ENCODE results near the gene NCAPG2.

Gene NCAPG2

GRCh38 chr7:158607563-158607962 is 97.0 kb downstream of the NCAPG2 start:
- no peak overlapping the region for H3K4me3 ChIP-seq (ENCODE audit: low read depth in 1 of 5, low read length in 5 of 5)
- H3K9ac ChIP-seq (ENCODE audit: low read length in 5 of 5), result no peak overlapping the region
- H3K27ac ChIP-seq (ENCODE audit: low read depth, low read length), result no peak overlapping the region
- peaks cover 0 to 7% (median 0%) of the 10 kb centered on the region in 5 donors for H3K36me3 ChIP-seq (ENCODE audit: control insufficient read depth in 5 of 5, insufficient read depth in 5 of 5, low read length in 5 of 5)
- H3K27me3 ChIP-seq (ENCODE audit: control insufficient read depth in 5 of 5, insufficient read depth in 4 of 5, low read length in 5 of 5), result no peaks in the 10 kb centered on the region
- H3K4me1 ChIP-seq (ENCODE audit: control insufficient read depth in 5 of 5, insufficient read depth in 5 of 5, low read length in 5 of 5), result no peaks in the 10 kb centered on the region
- H3K9me3 ChIP-seq (ENCODE audit: control insufficient read depth in 5 of 5, low read length in 5 of 5), result no peaks in the 10 kb centered on the region

- H3K27me3 ChIP-seq (ENCODE audit: control insufficient read depth in 5 of 5, insufficient read depth in 4 of 5, low read length in 5 of 5), result no peaks in the 10 kb centered on the region
- H3K27ac ChIP-seq (ENCODE audit: low read depth, low read length), result no peak overlapping the region
- no peak overlapping the region for H3K4me3 ChIP-seq (ENCODE audit: low read depth in 1 of 5, low read length in 5 of 5)
These were observed 97.8 kb downstream of the NCAPG2 start for GRCh38 chr7:158606671-158607424.

GRCh38 chr7:158606129-158606528 is 98.5 kb downstream of the NCAPG2 start:
- Histone ChIP-seq H3K27ac (ENCODE audit: low read depth, low read length) (no peak overlapping the region), H3K4me1 (ENCODE audit: control insufficient read depth in 5 of 5, insufficient read depth in 5 of 5, low read length in 5 of 5) (no peaks in the 10 kb centered on the region), H3K27me3 (ENCODE audit: control insufficient read depth in 5 of 5, insufficient read depth in 4 of 5, low read length in 5 of 5) (no peaks in the 10 kb centered on the region), H3K36me3 (ENCODE audit: control insufficient read depth in 5 of 5, insufficient read depth in 5 of 5, low read length in 5 of 5) (peaks cover 0 to 7% (median 0%) of the 10 kb centered on the region in 5 donors), H3K9ac (ENCODE audit: low read length in 5 of 5) (no peak overlapping the region), H3K4me3 (ENCODE audit: low read depth in 1 of 5, low read length in 5 of 5) (no peak overlapping the region), H3K9me3 (ENCODE audit: control insufficient read depth in 5 of 5, low read length in 5 of 5) (no peaks in the 10 kb centered on the region)

More at GRCh38 chr7:158606671-158607424, 97.8 kb downstream of the NCAPG2 start:
- H3K9ac ChIP-seq (ENCODE audit: low read length in 5 of 5), result no peak overlapping the region
- H3K4me1 ChIP-seq (ENCODE audit: control insufficient read depth in 5 of 5, insufficient read depth in 5 of 5, low read length in 5 of 5), result no peaks in the 10 kb centered on the region
- H3K36me3 ChIP-seq (ENCODE audit: control insufficient read depth in 5 of 5, insufficient read depth in 5 of 5, low read length in 5 of 5), result peaks cover 0 to 7% (median 0%) of the 10 kb centered on the region in 5 donors
- no peaks in the 10 kb centered on the region for H3K9me3 ChIP-seq (ENCODE audit: control insufficient read depth in 5 of 5, low read length in 5 of 5)

GRCh38 chr7:158603773-158604755 is 100.5 kb downstream of the NCAPG2 start:
- Histone ChIP-seq H3K36me3 (ENCODE audit: control insufficient read depth in 5 of 5, insufficient read depth in 5 of 5, low read length in 5 of 5) (peaks cover 0 to 7% (median 0%) of the 10 kb centered on the region in 5 donors), H3K9me3 (ENCODE audit: control insufficient read depth in 5 of 5, low read length in 5 of 5) (no peaks in the 10 kb centered on the region), H3K9ac (ENCODE audit: low read length in 5 of 5) (no peak overlapping the region), H3K27ac (ENCODE audit: low read depth, low read length) (no peak overlapping the region), H3K4me3 (ENCODE audit: low read depth in 1 of 5, low read length in 5 of 5) (no peak overlapping the region), H3K4me1 (ENCODE audit: control insufficient read depth in 5 of 5, insufficient read depth in 5 of 5, low read length in 5 of 5) (no peaks in the 10 kb centered on the region), H3K27me3 (ENCODE audit: control insufficient read depth in 5 of 5, insufficient read depth in 4 of 5, low read length in 5 of 5) (no peaks in the 10 kb centered on the region)

GRCh38 chr7:158602905-158603772 is 101.5 kb downstream of the NCAPG2 start:
- Histone ChIP-seq H3K27ac (ENCODE audit: low read depth, low read length) (no peak overlapping the region), H3K9ac (ENCODE audit: low read length in 5 of 5) (no peak overlapping the region), H3K36me3 (ENCODE audit: control insufficient read depth in 5 of 5, insufficient read depth in 5 of 5, low read length in 5 of 5) (peaks cover 0 to 7% (median 0%) of the 10 kb centered on the region in 5 donors), H3K4me1 (ENCODE audit: control insufficient read depth in 5 of 5, insufficient read depth in 5 of 5, low read length in 5 of 5) (no peaks in the 10 kb centered on the region), H3K4me3 (ENCODE audit: low read depth in 1 of 5, low read length in 5 of 5) (no peak overlapping the region), H3K27me3 (ENCODE audit: control insufficient read depth in 5 of 5, insufficient read depth in 4 of 5, low read length in 5 of 5) (no peaks in the 10 kb centered on the region), H3K9me3 (ENCODE audit: control insufficient read depth in 5 of 5, low read length in 5 of 5) (no peaks in the 10 kb centered on the region)

- Histone ChIP-seq H3K27ac (ENCODE audit: low read depth, low read length) (no peak overlapping the region), H3K36me3 (ENCODE audit: control insufficient read depth in 5 of 5, insufficient read depth in 5 of 5, low read length in 5 of 5) (peaks cover 0 to 5% (median 0%) of the 10 kb centered on the region in 5 donors), H3K4me3 (ENCODE audit: low read depth in 1 of 5, low read length in 5 of 5) (no peak overlapping the region), H3K4me1 (ENCODE audit: control insufficient read depth in 5 of 5, insufficient read depth in 5 of 5, low read length in 5 of 5) (no peaks in the 10 kb centered on the region), H3K27me3 (ENCODE audit: control insufficient read depth in 5 of 5, insufficient read depth in 4 of 5, low read length in 5 of 5) (no peaks in the 10 kb centered on the region), H3K9ac (ENCODE audit: low read length in 5 of 5) (no peak overlapping the region), H3K9me3 (ENCODE audit: control insufficient read depth in 5 of 5, low read length in 5 of 5) (no peaks in the 10 kb centered on the region)
These were observed 102.6 kb downstream of the NCAPG2 start for GRCh38 chr7:158602041-158602440.

GRCh38 chr7:158601090-158601489 is 103.5 kb downstream of the NCAPG2 start:
- Histone ChIP-seq H3K4me3 (ENCODE audit: low read depth in 1 of 5, low read length in 5 of 5) (no peak overlapping the region), H3K4me1 (ENCODE audit: control insufficient read depth in 5 of 5, insufficient read depth in 5 of 5, low read length in 5 of 5) (no peaks in the 10 kb centered on the region), H3K36me3 (ENCODE audit: control insufficient read depth in 5 of 5, insufficient read depth in 5 of 5, low read length in 5 of 5) (no peaks in the 10 kb centered on the region), H3K9ac (ENCODE audit: low read length in 5 of 5) (no peak overlapping the region), H3K9me3 (ENCODE audit: control insufficient read depth in 5 of 5, low read length in 5 of 5) (no peaks in the 10 kb centered on the region), H3K27ac (ENCODE audit: low read depth, low read length) (no peak overlapping the region), H3K27me3 (ENCODE audit: control insufficient read depth in 5 of 5, insufficient read depth in 4 of 5, low read length in 5 of 5) (no peaks in the 10 kb centered on the region)

- peaks cover 0 to 22% (median 11%) of the 10 kb centered on the region in 5 donors for H3K9me3 ChIP-seq (ENCODE audit: control insufficient read depth in 5 of 5, low read length in 5 of 5)
- no peak overlapping the region for H3K4me3 ChIP-seq (ENCODE audit: low read depth in 1 of 5, low read length in 5 of 5)
- H3K4me1 ChIP-seq (ENCODE audit: control insufficient read depth in 5 of 5, insufficient read depth in 5 of 5, low read length in 5 of 5), result no peaks in the 10 kb centered on the region
- H3K36me3 ChIP-seq (ENCODE audit: control insufficient read depth in 5 of 5, insufficient read depth in 5 of 5, low read length in 5 of 5), result no peaks in the 10 kb centered on the region
- H3K27me3 ChIP-seq (ENCODE audit: control insufficient read depth in 5 of 5, insufficient read depth in 4 of 5, low read length in 5 of 5), result no peaks in the 10 kb centered on the region
- no peak overlapping the region for H3K27ac ChIP-seq (ENCODE audit: low read depth, low read length)
- no peak overlapping the region for H3K9ac ChIP-seq (ENCODE audit: low read length in 5 of 5)
These were observed 107.9 kb downstream of the NCAPG2 start for GRCh38 chr7:158596745-158597144.

GRCh38 chr7:158596309-158596708 is 108.3 kb downstream of the NCAPG2 start:
- Histone ChIP-seq H3K27ac (ENCODE audit: low read depth, low read length) (no peak overlapping the region), H3K9me3 (ENCODE audit: control insufficient read depth in 5 of 5, low read length in 5 of 5) (peaks cover 0 to 23% (median 11%) of the 10 kb centered on the region in 5 donors), H3K4me3 (ENCODE audit: low read depth in 1 of 5, low read length in 5 of 5) (no peak overlapping the region), H3K36me3 (ENCODE audit: control insufficient read depth in 5 of 5, insufficient read depth in 5 of 5, low read length in 5 of 5) (no peaks in the 10 kb centered on the region), H3K4me1 (ENCODE audit: control insufficient read depth in 5 of 5, insufficient read depth in 5 of 5, low read length in 5 of 5) (no peaks in the 10 kb centered on the region), H3K27me3 (ENCODE audit: control insufficient read depth in 5 of 5, insufficient read depth in 4 of 5, low read length in 5 of 5) (no peaks in the 10 kb centered on the region), H3K9ac (ENCODE audit: low read length in 5 of 5) (no peak overlapping the region)
